Right atrium auricular region (tissue), 2 donors: Measurements from ENCODE around the gene CLDN9. TPM values are rescaled to one million over a fixed set of nuclear protein-coding genes. Genes with fewer than 3 reads are reported as not detected.

Experiments used
- DNase-seq: peaks from one replicate; pipeline ENCODE4 v3.0.0-alpha.2; 2019; ENCODE audit warnings: low spot score
- H3K27ac ChIP-seq, 2 donors: fragments of 200-600 bp; sonication (generic); 1 replicate in 1 of 2; 2 replicates in 1 of 2; pipeline ENCODE4 v1.5.1; 2016 to 2019
- H3K27me3 ChIP-seq, 2 donors: fragments of 200-600 bp; sonication (generic); one replicate each; pipeline versions ENCODE4 v1.5.1 to v1.6.0; 2017 to 2019
- H3K36me3 ChIP-seq: fragments of 200-600 bp; sonication (generic); one replicate; pipeline ENCODE4 v1.5.1; 2016
- H3K4me1 ChIP-seq, 2 donors: fragments of 200-600 bp; sonication (generic); one replicate each; pipeline versions ENCODE4 v1.5.1 to v1.6.0; 2017 to 2019
- H3K4me3 ChIP-seq, 2 donors: fragments of 200-600 bp; sonication (generic); 1 replicate in 1 of 2; 2 replicates in 1 of 2; pipeline ENCODE4 v1.5.1; 2017 to 2019; ENCODE audit warnings: mild to moderate bottlenecking in 1 of 2, moderate library complexity in 1 of 2
- H3K9me3 ChIP-seq, 2 donors: fragments of 200-600 bp; sonication (generic); one replicate each; pipeline ENCODE4 v1.5.1; 2019
- total RNA-seq, 2 donors: library from RNA; depleted of rRNA; stranded (reverse); fragments of >200 nt; gene quantifications; one replicate each; pipeline ENCODE4 v1.1.0, GENCODE V29; 2016
- TF ChIP-seq, protein P1 (sequence below), 2 donors: fragments of 200-600 bp; sonication (generic); IDR thresholded peaks; one replicate each; pipeline ENCODE4 v1.5.1; 2019; ENCODE audit warnings: antibody characterized with exemption in 2 of 2

CLDN9 gene
- total RNA-seq, 2 donors from 2014 or later: 0.39 TPM; not detected in 1

- TF ChIP-seq, protein P1, sequence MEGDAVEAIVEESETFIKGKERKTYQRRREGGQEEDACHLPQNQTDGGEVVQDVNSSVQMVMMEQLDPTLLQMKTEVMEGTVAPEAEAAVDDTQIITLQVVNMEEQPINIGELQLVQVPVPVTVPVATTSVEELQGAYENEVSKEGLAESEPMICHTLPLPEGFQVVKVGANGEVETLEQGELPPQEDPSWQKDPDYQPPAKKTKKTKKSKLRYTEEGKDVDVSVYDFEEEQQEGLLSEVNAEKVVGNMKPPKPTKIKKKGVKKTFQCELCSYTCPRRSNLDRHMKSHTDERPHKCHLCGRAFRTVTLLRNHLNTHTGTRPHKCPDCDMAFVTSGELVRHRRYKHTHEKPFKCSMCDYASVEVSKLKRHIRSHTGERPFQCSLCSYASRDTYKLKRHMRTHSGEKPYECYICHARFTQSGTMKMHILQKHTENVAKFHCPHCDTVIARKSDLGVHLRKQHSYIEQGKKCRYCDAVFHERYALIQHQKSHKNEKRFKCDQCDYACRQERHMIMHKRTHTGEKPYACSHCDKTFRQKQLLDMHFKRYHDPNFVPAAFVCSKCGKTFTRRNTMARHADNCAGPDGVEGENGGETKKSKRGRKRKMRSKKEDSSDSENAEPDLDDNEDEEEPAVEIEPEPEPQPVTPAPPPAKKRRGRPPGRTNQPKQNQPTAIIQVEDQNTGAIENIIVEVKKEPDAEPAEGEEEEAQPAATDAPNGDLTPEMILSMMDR (IDR thresholded peaks at IDR 0.05): no peak
Observed at GRCh38 chr16:3000540-3000939, 12.2 kb upstream of the CLDN9 start.

GRCh38 chr16:3001316-3001715, 11.4 kb upstream of the CLDN9 start:
- H3K27me3 ChIP-seq: peaks cover 0 to 6% of the 10 kb centered on the region in 2 donors
- peaks cover 0 to 5% of the 10 kb centered on the region in 2 donors for H3K4me1 ChIP-seq
- H3K36me3 ChIP-seq: no peaks in the 10 kb centered on the region
- no peak for DNase-seq
- H3K27ac ChIP-seq: no peak overlapping the region
- TF ChIP-seq, protein P1 (IDR thresholded peaks at IDR 0.05): no peak
- H3K4me3 ChIP-seq: no peak overlapping the region
- H3K9me3 ChIP-seq: no peaks in the 10 kb centered on the region

More at GRCh38 chr16:3000540-3000939, 12.2 kb upstream of the CLDN9 start:
- H3K27me3 ChIP-seq: no peaks in the 10 kb centered on the region
- H3K27ac ChIP-seq: no peak overlapping the region
- H3K4me3 ChIP-seq: no peak overlapping the region
- no peak for DNase-seq
- H3K4me1 ChIP-seq: peaks cover 0 to 5% of the 10 kb centered on the region in 2 donors
- no peaks in the 10 kb centered on the region for H3K9me3 ChIP-seq
- H3K36me3 ChIP-seq: no peaks in the 10 kb centered on the region

DNA sequence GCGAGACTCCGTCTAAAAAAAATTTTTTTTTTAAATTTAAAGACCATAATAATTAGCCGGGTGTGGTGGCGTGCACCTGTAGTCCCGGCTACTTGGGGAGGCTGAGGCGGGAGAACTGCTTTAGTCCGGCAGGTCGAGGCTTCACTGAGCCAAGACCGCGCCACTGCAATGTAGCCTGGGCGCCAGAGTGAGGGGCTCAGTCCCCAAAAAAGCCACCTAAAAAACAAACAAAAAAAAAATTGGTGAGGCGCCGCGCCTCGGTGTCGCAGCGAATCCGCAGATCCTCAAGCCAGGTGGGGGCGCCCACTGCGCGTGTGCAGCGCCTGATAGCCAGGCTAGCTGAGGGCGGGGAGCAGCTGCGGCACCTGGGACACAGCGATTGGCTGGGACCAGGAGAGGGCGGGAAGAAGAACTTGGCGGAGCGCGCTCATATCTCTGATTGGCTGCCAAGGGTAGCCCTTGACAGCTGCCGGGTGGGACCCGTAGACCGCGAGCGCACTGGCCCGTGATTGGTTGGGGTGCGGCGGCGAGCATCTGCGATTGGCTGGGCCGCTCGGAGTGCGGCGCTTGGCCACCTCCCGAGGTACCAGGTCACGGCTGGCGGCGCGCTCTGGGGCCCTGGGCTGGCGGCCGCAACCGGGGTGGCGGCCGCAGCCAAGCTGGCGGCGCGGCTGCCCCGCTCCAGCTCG, 9.0 kb upstream of the CLDN9 start:
- Histone ChIP-seq H3K9me3 (no peaks in the 10 kb centered on the region), H3K36me3 (no peaks in the 10 kb centered on the region), H3K27ac (no peak overlapping the region), H3K4me1 (peaks cover 0 to 5% of the 10 kb centered on the region in 2 donors), H3K4me3 (peak overlapping the region in 1 of 2 donors; percentile 27), H3K27me3 (peaks cover 0 to 13% of the 10 kb centered on the region in 2 donors)
- TF ChIP-seq, protein P1 (IDR thresholded peaks at IDR 0.05): peak; percentile 16 to 76
- peak; percentile 96 for DNase-seq

- Histone ChIP-seq H3K27ac (no peak overlapping the region), H3K9me3 (no peaks in the 10 kb centered on the region), H3K27me3 (peaks cover 0 to 16% of the 10 kb centered on the region in 2 donors), H3K4me3 (peak overlapping the region in 1 of 2 donors; percentile 27), H3K4me1 (peaks cover 0 to 5% of the 10 kb centered on the region in 2 donors), H3K36me3 (no peaks in the 10 kb centered on the region)
- TF ChIP-seq, protein P1 (IDR thresholded peaks at IDR 0.05): no peak
- no peak for DNase-seq
Observed at GRCh38 chr16:3004319-3004718, 8.4 kb upstream of the CLDN9 start.

DNA sequence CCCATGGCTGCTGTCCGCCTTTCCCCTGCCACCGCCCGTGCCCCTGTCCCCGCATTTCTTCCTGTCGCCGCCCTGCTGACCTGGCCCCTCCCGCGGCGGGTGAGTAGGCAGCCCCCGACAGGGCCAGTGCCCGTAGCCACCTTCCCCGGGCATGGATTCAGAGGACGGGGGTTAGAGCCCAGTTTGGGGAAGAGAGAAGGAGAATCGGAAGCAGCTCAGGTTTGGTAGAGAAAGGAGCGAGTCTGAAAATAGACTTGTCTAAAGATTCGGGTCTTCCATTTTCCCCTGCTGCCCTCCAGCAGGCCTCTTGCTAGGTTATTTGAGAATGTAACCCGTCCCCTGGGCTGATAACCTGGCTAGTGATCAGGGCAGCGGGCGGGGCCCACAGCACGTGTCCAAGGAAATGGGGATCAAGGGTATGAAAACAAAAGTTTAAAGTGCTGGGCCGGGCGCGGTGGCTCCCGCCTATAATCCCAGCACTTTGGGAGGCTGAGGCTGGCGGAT, 7.9 kb upstream of the CLDN9 start:
- Histone ChIP-seq H3K27me3 (peaks cover 0 to 16% of the 10 kb centered on the region in 2 donors), H3K27ac (peak overlapping the region in 1 of 2 donors; percentile 51), H3K4me3 (peak overlapping the region; percentile 32 to 45), H3K4me1 (peaks cover 0 to 5% of the 10 kb centered on the region in 2 donors), H3K9me3 (no peaks in the 10 kb centered on the region), H3K36me3 (no peaks in the 10 kb centered on the region)
- TF ChIP-seq, protein P1 (IDR thresholded peaks at IDR 0.05): no peak
- DNase-seq: no peak
